ENCODE measurements around the gene THOC5.

GRCh38 chr22:29482726-29483125 lies 70.8 kb downstream of the THOC5 start:
- TF ChIP-seq, protein P1, sequence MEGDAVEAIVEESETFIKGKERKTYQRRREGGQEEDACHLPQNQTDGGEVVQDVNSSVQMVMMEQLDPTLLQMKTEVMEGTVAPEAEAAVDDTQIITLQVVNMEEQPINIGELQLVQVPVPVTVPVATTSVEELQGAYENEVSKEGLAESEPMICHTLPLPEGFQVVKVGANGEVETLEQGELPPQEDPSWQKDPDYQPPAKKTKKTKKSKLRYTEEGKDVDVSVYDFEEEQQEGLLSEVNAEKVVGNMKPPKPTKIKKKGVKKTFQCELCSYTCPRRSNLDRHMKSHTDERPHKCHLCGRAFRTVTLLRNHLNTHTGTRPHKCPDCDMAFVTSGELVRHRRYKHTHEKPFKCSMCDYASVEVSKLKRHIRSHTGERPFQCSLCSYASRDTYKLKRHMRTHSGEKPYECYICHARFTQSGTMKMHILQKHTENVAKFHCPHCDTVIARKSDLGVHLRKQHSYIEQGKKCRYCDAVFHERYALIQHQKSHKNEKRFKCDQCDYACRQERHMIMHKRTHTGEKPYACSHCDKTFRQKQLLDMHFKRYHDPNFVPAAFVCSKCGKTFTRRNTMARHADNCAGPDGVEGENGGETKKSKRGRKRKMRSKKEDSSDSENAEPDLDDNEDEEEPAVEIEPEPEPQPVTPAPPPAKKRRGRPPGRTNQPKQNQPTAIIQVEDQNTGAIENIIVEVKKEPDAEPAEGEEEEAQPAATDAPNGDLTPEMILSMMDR (IDR thresholded peaks at IDR 0.05; ENCODE audit: poor library complexity) = no peak
- TF ChIP-seq EZH2 (IDR thresholded peaks at IDR 0.05; ENCODE audit: borderline replicate concordance) = no peak

All from hepatocyte (in vitro differentiated cells).